ENCODE data around the gene PIRT. TPM values are rescaled to one million over a fixed set of nuclear protein-coding genes. Genes with fewer than 3 reads are reported as not detected.
A peak's percentile ranks its signal among the peaks of the same experiment; 100 is the strongest.

PIRT gene
- total and polyA plus RNA-seq, 2 of the 8 experiments (the other 6 are each of a cell fraction or from before 2014, with no cell fraction given): 0.03 TPM; not detected in 1

DNA sequence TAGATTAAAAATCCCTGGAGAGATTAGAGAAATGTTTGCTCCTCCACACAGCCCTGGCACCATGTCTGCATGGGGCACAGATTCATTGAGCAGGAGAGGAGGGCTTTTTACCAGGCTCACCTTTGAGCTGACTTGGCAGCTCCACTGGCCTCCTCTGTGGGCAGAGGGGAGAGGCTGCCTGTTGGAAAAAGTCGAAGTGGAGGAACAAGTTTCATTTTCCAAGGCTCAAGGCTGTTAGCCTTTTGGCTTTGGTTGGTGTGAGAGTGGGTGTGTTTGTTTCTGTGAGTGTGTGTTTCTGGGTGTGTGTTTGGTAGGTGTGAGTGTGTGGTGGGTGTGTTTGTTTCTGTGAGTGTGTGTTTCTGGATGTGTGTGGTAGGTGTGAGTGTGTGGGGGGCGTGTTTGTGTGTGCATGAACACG lies 39.5 kb downstream of the PIRT start:
- Histone ChIP-seq H2BK20ac (ENCODE audit: low read length) (peak overlapping the region; percentile 82; the same call in 1 of the 2 replicates), H3K23ac (ENCODE audit: insufficient read length) (no peak overlapping the region), H2BK12ac (ENCODE audit: low read depth, low read length) (peak overlapping the region; percentile 89; the same call in 1 of the 2 replicates), H3K4ac (replicated peaks; ENCODE audit: insufficient read length, low read depth, low read length) (no peak overlapping the region), H4K91ac (replicated peaks; ENCODE audit: insufficient read length, low read length) (peak overlapping the region; percentile 34), H3K27ac (ENCODE audit: low read depth, low read length) (no peak overlapping the region), H3K9me3 (ENCODE audit: insufficient read depth in 2 of 2, low read depth in 1 of 2, low read length in 1 of 2) (no peaks in the 10 kb centered on the region), H2AK5ac (ENCODE audit: low read depth, low read length) (0 out of 2 replicates have a peak overlapping the region, but pooled peaks have one; percentile 65), H3K9ac (replicated peaks in 1 of 4; ENCODE audit: extremely low read depth in 1 of 4, low read depth in 3 of 4, low read length in 3 of 4) (no peak overlapping the region; a peak in 1 of 7 replicates), H3K27me3 (replicated peaks in 1 of 4; ENCODE audit: control insufficient read depth in 3 of 4, extremely low read depth in 1 of 4, insufficient read depth in 3 of 4, low read length in 3 of 4) (no peaks in the 10 kb centered on the region), H3K23me2 (ENCODE audit: low read depth, low read length) (no peaks in the 10 kb centered on the region), H3K36me3 (ENCODE audit: control insufficient read depth in 2 of 4, insufficient read depth in 4 of 4, low read length in 3 of 4) (no peaks in the 10 kb centered on the region), H3K79me2 (ENCODE audit: control insufficient read depth in 1 of 2, insufficient read depth in 2 of 2, low read length in 2 of 2) (no peaks in the 10 kb centered on the region), H3K4me3 (ENCODE audit: extremely low read depth in 1 of 4, insufficient read depth in 2 of 4, low read depth in 3 of 4, low read length in 4 of 4) (no peak overlapping the region), H3K79me1 (ENCODE audit: low read depth, low read length) (no peaks in the 10 kb centered on the region), H2BK5ac (ENCODE audit: low read depth, low read length) (no peak overlapping the region), H3K18ac (ENCODE audit: extremely low read depth, low read length) (no peak overlapping the region), H2BK120ac (replicated peaks; ENCODE audit: low read depth, low read length) (no peak overlapping the region), H3K4me2 (ENCODE audit: insufficient read depth in 1 of 2, low read depth in 2 of 2, low read length in 2 of 2) (no peak overlapping the region), H2BK15ac (ENCODE audit: low read length) (0 out of 2 replicates have a peak overlapping the region, but pooled peaks have one; percentile 46), H4K5ac (ENCODE audit: insufficient read length, low read depth, low read length) (no peak overlapping the region), H3K56ac (replicated peaks; ENCODE audit: insufficient read length, low read depth, low read length) (no peak overlapping the region), H3K14ac (ENCODE audit: insufficient read length) (peak overlapping the region; percentile 79), H2AFZ (ENCODE audit: low read length) (no peak overlapping the region), H3K4me1 (replicated peaks in 1 of 4; ENCODE audit: control insufficient read depth in 3 of 4, insufficient read depth in 4 of 4, low read length in 3 of 4) (peaks cover 0 to 2% (median 0%) of the 10 kb centered on the region in 4 experiments; a peak in 1 of 7 replicates), H4K8ac (ENCODE audit: extremely low read depth, insufficient read depth, low read length) (no peak overlapping the region), H4K20me1 (replicated peaks in 1 of 2; ENCODE audit: control insufficient read depth in 1 of 2, insufficient read depth in 2 of 2, low read length in 2 of 2) (no peaks in the 10 kb centered on the region)
- CTCF ChIA-PET (ENCODE audit: partially characterized antibody): interaction anchor here (1.3 to 1.8 kb wide), 3 partner anchors 31 to 61 kb away, joined by 3 to 9 read pairs (median 4); no protein-coding TSS in a partner anchor
- no peak for FAIRE-seq
- DNase-seq (ENCODE audit: low read depth in 1 of 2, low spot score in 2 of 2): no peak
- WGBS, 2 experiments (ENCODE audit: extremely low coverage in 1 of 2, insufficient coverage in 1 of 2, insufficient read length in 1 of 2, insufficient replicate concordance in 2 of 2, low coverage in 1 of 2, low lambda C conversion rate in 2 of 2, missing lambda C conversion rate in 1 of 2): 77% methylated on average over 3 of the region's 3 CpGs; no CpG with 5 or more reads in 1 of the 2 experiments
- POLR2A ChIA-PET (ENCODE audit: partially characterized antibody): interaction anchor here (0.7 to 1.1 kb wide), 2 partner anchors 8 to 28 kb away, joined by 3 to 4 read pairs; no protein-coding TSS in a partner anchor

Measured in H1 (cell line).